Breast epithelium (tissue), 4 donors: ENCODE measurements around the gene TTC28. TPM values are rescaled to one million over a fixed set of nuclear protein-coding genes. Genes with fewer than 3 reads are reported as not detected.

Experiments used
- DNase-seq, 2 donors: peaks; one replicate each; pipeline ENCODE4 v3.0.0-alpha.2; 2019; ENCODE audit warnings: low spot score in 2 of 2
- H3K27ac ChIP-seq, 2 donors: fragments of 200-600 bp; sonication (generic) in 1 of 2; one replicate each; pipeline ENCODE4 v1.5.1; 2016 to 2019; ENCODE audit warnings: mild to moderate bottlenecking in 1 of 2
- H3K27me3 ChIP-seq, 2 donors: fragments of 200-600 bp; sonication (generic) in 1 of 2; one replicate each; pipeline versions ENCODE4 v1.5.1 to v1.6.0; 2017 to 2019; ENCODE audit warnings: control low read depth in 1 of 2, mild to moderate bottlenecking in 1 of 2
- H3K36me3 ChIP-seq: fragments of 200-600 bp; one replicate; pipeline ENCODE4 v1.5.1; 2019
- H3K4me1 ChIP-seq, 2 donors: fragments of 200-600 bp; sonication (generic); one replicate each; pipeline ENCODE4 v1.5.1; 2016 to 2019; ENCODE audit warnings: control low read depth in 1 of 2
- H3K4me3 ChIP-seq, 3 donors: fragments of 200-600 bp; sonication (generic); 1 replicate in 2 of 3; 2 replicates in 1 of 3; pipeline ENCODE4 v1.5.1; 2016 to 2019; ENCODE audit warnings: mild to moderate bottlenecking in 3 of 3, moderate library complexity in 2 of 3
- H3K9me3 ChIP-seq, 2 donors: fragments of 200-600 bp; sonication (generic) in 1 of 2; one replicate each; pipeline ENCODE4 v1.5.1; 2016 to 2019; ENCODE audit warnings: control low read depth in 1 of 2
- CTCF ChIP-seq, 3 donors: fragments of 450-650 bp; IDR thresholded peaks; one replicate each; pipeline ENCODE4 v1.5.1; 2016 to 2017; ENCODE audit warnings: antibody characterized with exemption in 3 of 3, mild to moderate bottlenecking in 3 of 3, moderate library complexity in 3 of 3
- POLR2A ChIP-seq: fragments of 450-650 bp; IDR thresholded peaks from one replicate; pipeline ENCODE4 v1.6.1; 2016; ENCODE audit warnings: antibody characterized with exemption, mild to moderate bottlenecking, moderate library complexity
- POLR2AphosphoS5 ChIP-seq, 3 donors: sonication (generic); formaldehyde crosslinking; IDR thresholded peaks; one replicate each; pipeline ENCODE4 v1.6.1; 2017; ENCODE audit warnings: antibody characterized with exemption in 3 of 3
- intact Hi-C: fragments of 100-400 bp; cut with DNase I; formaldehyde crosslinking; loops from one replicate; pipeline ENCODE4 v1.15.1; 2023; ENCODE audit warnings: low total_unique reads
- total RNA-seq, 3 donors: library from RNA; depleted of rRNA; stranded (reverse); fragments of >200 nt; gene quantifications; one replicate each; pipeline ENCODE4 v1.1.0, GENCODE V29; 2016

The TTC28 gene
- total RNA-seq, 3 donors from 2014 or later, result 33.5 to 43.3 (median 40.2) TPM

GRCh38 chr22:28043266-28043665 lies 636.4 kb downstream of the TTC28 start:
- Histone ChIP-seq H3K27ac (no peak overlapping the region), H3K36me3 (no peaks in the 10 kb centered on the region), H3K4me1 (no peaks in the 10 kb centered on the region), H3K9me3 (no peaks in the 10 kb centered on the region), H3K4me3 (no peak overlapping the region), H3K27me3 (no peaks in the 10 kb centered on the region)
- TF ChIP-seq POLR2AphosphoS5 (IDR thresholded peaks at IDR 0.05), result no peak
- no peak for DNase-seq
- intact Hi-C loops, result no loop called here

GRCh38 chr22:28034760-28035401 lies 644.8 kb downstream of the TTC28 start:
- Histone ChIP-seq H3K36me3 (no peaks in the 10 kb centered on the region), H3K27ac (peak overlapping the region; percentile 25 to 76), H3K27me3 (no peaks in the 10 kb centered on the region)

GRCh38 chr22:28034145-28034759 lies 645.4 kb downstream of the TTC28 start:
- DNase-seq, result no peak
- TF ChIP-seq POLR2AphosphoS5 (IDR thresholded peaks at IDR 0.05), result no peak
- H3K36me3 ChIP-seq, result no peaks in the 10 kb centered on the region
- intact Hi-C loops, result no loop called here
- peak overlapping the region; percentile 25 to 76 for H3K27ac ChIP-seq
- H3K9me3 ChIP-seq, result no peaks in the 10 kb centered on the region
- peaks cover 12 to 23% of the 10 kb centered on the region in 2 donors for H3K4me1 ChIP-seq
- no peak overlapping the region for H3K4me3 ChIP-seq
- no peaks in the 10 kb centered on the region for H3K27me3 ChIP-seq

More at GRCh38 chr22:28034760-28035401, 644.8 kb downstream of the TTC28 start:
- no peak for DNase-seq
- Histone ChIP-seq H3K4me1 (peaks cover 10 to 17% of the 10 kb centered on the region in 2 donors), H3K4me3 (no peak overlapping the region), H3K9me3 (no peaks in the 10 kb centered on the region)
- intact Hi-C loops, result no loop called here
- TF ChIP-seq POLR2A, result no peak
- peak in 1 of 3 donors; percentile 16 for TF ChIP-seq POLR2AphosphoS5 (IDR thresholded peaks at IDR 0.05)

- no peak for DNase-seq
- no peaks in the 10 kb centered on the region for H3K9me3 ChIP-seq
- peaks cover 12 to 35% of the 10 kb centered on the region in 2 donors for H3K4me1 ChIP-seq
- intact Hi-C loops, result no loop called here
- no peak overlapping the region for H3K4me3 ChIP-seq
- TF ChIP-seq CTCF (IDR thresholded peaks at IDR 0.05) (no peak), POLR2AphosphoS5 (IDR thresholded peaks at IDR 0.05) (no peak), POLR2A (no peak)
- no peak overlapping the region for H3K27ac ChIP-seq
- H3K36me3 ChIP-seq, result no peaks in the 10 kb centered on the region
- no peaks in the 10 kb centered on the region for H3K27me3 ChIP-seq
Observed at GRCh38 chr22:28032861-28033260, 646.8 kb downstream of the TTC28 start.

- Histone ChIP-seq H3K4me1 (peaks cover 12 to 37% of the 10 kb centered on the region in 2 donors), H3K27me3 (no peaks in the 10 kb centered on the region), H3K36me3 (no peaks in the 10 kb centered on the region), H3K4me3 (no peak overlapping the region), H3K9me3 (no peaks in the 10 kb centered on the region), H3K27ac (peak overlapping the region in 1 of 2 donors; percentile 88)
- DNase-seq, result no peak
- TF ChIP-seq CTCF (IDR thresholded peaks at IDR 0.05) (no peak), POLR2AphosphoS5 (IDR thresholded peaks at IDR 0.05) (no peak), POLR2A (no peak)
- intact Hi-C loops, result no loop called here
Observed at GRCh38 chr22:28031383-28031922, 648.2 kb downstream of the TTC28 start.

- H3K27me3 ChIP-seq, result no peaks in the 10 kb centered on the region
- no peak for TF ChIP-seq POLR2A
- TF ChIP-seq CTCF (IDR thresholded peaks at IDR 0.05), result no peak
- no peak for TF ChIP-seq POLR2AphosphoS5 (IDR thresholded peaks at IDR 0.05)
- H3K4me1 ChIP-seq, result peaks cover 11 to 37% of the 10 kb centered on the region in 2 donors
- H3K4me3 ChIP-seq, result no peak overlapping the region
- intact Hi-C loops, result no loop called here
- DNase-seq, result no peak
- H3K36me3 ChIP-seq, result no peaks in the 10 kb centered on the region
- peak overlapping the region; percentile 80 to 88 for H3K27ac ChIP-seq
- no peaks in the 10 kb centered on the region for H3K9me3 ChIP-seq
Observed at GRCh38 chr22:28030473-28030872, 649.2 kb downstream of the TTC28 start.
